ENCODE measurements around the gene ZNF592.

- TF ChIP-seq CTCF (IDR thresholded peaks at IDR 0.05) = no peak
- TF ChIP-seq ZFX (IDR thresholded peaks at IDR 0.05; ENCODE audit: borderline replicate concordance) = no peak
Measured at GRCh38 chr15:84740691-84741090, 7.7 kb upstream of the ZNF592 start.
